Activated CD4-positive, alpha-beta T cell treated with anti-CD3 and anti-CD28 coated beads, Interleukin-2, amount 50 U/mL, for 24 hours (primary cell): ENCODE measurements around the gene EPHB3.
"Not testable (repeated sequence)": the region's sequence is repeated elsewhere in the genome, so short reads cannot be mapped to it uniquely, and the experiment has no call there.

ENCODE experiments used
- DNase-seq, 2 donors: peaks; one replicate each; pipeline ENCODE4 v3.0.0-alpha.2; 2020; ENCODE audit warnings: low read depth in 1 of 2, low spot score in 1 of 2

EPHB3 gene

GRCh38 chr3:184598574-184598927 lies 37.0 kb downstream of the EPHB3 start:
- no peak for DNase-seq

GRCh38 chr3:184599143-184599542 lies 37.6 kb downstream of the EPHB3 start:
- no peak for DNase-seq

- DNase-seq, result no peak
These were observed 39.2 kb downstream of the EPHB3 start for GRCh38 chr3:184600685-184601377.

- no peak for DNase-seq
These were observed 40.2 kb downstream of the EPHB3 start for GRCh38 chr3:184601576-184602371.

- DNase-seq, result no peak
These were observed 41.0 kb downstream of the EPHB3 start for GRCh38 chr3:184602372-184603150.

GRCh38 chr3:184603151-184604030 lies 41.8 kb downstream of the EPHB3 start:
- DNase-seq, result no peak

- DNase-seq, result no peak
These were observed 42.5 kb downstream of the EPHB3 start for GRCh38 chr3:184604039-184604601.

GRCh38 chr3:184604615-184605290 lies 43.2 kb downstream of the EPHB3 start:
- DNase-seq, result no peak

GRCh38 chr3:184608209-184608608 lies 46.6 kb downstream of the EPHB3 start:
- DNase-seq, result no peak

GRCh38 chr3:184609476-184610244 lies 48.1 kb downstream of the EPHB3 start:
- DNase-seq, result no peak

GRCh38 chr3:184610245-184610871 lies 48.8 kb downstream of the EPHB3 start:
- DNase-seq, result no peak

- no peak for DNase-seq
These were observed 50.2 kb downstream of the EPHB3 start for GRCh38 chr3:184611607-184612281.

GRCh38 chr3:184615396-184615795 lies 53.8 kb downstream of the EPHB3 start:
- no peak for DNase-seq

GRCh38 chr3:184616436-184616835 lies 54.9 kb downstream of the EPHB3 start:
- no peak for DNase-seq

GRCh38 chr3:184617306-184617705 lies 55.7 kb downstream of the EPHB3 start:
- not testable (repeated sequence) for DNase-seq

- no peak for DNase-seq
These were observed 57.2 kb downstream of the EPHB3 start for GRCh38 chr3:184618811-184619210.

- no peak for DNase-seq
These were observed 57.8 kb downstream of the EPHB3 start for GRCh38 chr3:184619369-184619768.

GRCh38 chr3:184619787-184620430 lies 58.3 kb downstream of the EPHB3 start:
- DNase-seq, result no peak
